NCI-H2107 treated with DMSO at 0.1 percent for 48 hours (cell line): ENCODE data around the gene KTI12.
"Not testable (repeated sequence)": the region's sequence is repeated elsewhere in the genome, so short reads cannot be mapped to it uniquely, and the experiment has no call there.

Experiments used
- DNase-seq: peaks from one replicate; lab custom pipeline; 2025; ENCODE audit not compliant: unreplicated experiment; lab: John Stamatoyannopoulos, UW

KTI12 gene

DNA sequence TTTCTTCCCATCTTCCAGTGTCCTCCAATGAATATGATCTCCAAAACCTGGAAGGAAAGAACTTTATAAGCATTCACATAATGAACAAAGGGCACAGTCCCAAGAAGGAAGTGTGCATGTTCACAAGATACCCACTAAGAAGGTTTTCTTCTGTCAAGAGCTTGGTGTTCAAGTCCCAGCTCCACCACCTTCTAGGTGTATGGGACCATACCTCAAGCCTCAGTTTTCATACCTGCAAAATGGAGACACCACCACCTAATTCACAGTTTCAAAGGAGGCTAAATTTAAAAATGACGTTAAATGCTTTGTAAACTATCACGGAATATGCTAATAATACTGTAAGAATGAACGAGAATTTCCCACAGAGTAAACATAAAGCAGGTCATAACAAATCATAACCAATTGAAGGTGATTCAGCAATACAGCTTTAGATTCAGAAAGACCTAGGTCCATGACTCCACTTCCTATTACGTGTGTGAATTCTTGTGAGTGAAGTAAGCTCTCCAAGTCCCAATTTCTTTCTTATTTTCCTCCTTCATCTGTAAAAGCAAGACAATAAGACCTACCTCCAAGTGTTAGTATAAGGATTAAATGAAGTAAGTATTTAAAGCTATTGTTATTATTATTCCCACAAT lies 8.1 kb upstream of the KTI12 start:
- no peak for DNase-seq

DNA sequence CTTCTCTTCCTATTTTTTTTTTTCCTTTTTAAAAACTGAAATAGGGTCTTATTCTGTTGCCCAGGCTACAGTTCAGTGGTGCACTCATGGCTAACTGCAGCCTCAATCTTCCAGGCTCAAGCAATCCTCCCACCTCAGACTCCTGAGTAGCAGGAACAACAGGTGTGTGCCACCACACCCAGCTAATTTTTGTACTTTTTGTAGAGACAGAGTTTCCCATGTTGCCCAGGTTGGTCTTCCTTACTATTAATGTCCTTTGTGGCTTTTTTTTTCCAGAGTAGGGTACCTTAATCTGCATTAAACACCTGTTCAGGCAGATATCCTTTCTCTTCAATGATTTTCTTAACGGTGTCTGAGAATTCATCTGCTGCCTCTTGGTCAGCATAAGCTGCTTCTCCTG lies 4.3 kb upstream of the KTI12 start:
- no peak for DNase-seq

GRCh38 chr1:52037402-52037814 lies 3.8 kb upstream of the KTI12 start:
- DNase-seq, result no peak

DNA sequence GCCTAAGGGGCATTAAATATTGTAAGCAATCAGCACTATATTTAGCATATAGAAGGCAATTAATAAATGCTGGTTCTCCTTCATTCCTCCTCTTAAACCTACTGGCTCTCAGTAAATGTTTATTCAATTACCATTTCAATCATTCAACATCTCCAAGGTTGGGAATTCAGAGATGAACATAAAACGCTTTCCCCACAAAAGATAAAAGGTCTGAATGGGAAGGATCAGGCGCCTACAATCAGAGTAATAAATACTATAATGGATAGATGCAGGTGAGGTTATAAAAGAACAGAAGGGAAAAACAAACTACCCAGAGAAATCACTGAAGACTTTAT lies 407 bp upstream of the KTI12 start:
- no peak for DNase-seq

DNA sequence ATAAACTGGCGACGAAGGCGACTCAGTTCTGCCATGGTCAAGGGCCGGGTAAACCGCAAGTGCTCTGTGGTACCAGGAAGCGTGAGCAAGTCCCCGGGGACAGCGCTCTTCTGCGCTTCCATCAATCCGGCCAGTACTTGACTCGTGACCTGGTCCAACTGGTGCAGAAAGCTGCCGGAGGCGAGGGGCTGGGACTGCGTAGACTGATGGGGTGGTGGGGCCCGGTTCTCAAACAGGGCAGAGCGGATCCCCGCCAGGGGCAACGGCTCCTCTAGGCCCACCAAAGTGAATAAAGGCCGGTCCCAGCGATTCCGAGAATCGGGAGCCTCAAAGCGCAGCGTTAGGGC lies 852 bp downstream of the KTI12 start:
- no peak for DNase-seq

DNA sequence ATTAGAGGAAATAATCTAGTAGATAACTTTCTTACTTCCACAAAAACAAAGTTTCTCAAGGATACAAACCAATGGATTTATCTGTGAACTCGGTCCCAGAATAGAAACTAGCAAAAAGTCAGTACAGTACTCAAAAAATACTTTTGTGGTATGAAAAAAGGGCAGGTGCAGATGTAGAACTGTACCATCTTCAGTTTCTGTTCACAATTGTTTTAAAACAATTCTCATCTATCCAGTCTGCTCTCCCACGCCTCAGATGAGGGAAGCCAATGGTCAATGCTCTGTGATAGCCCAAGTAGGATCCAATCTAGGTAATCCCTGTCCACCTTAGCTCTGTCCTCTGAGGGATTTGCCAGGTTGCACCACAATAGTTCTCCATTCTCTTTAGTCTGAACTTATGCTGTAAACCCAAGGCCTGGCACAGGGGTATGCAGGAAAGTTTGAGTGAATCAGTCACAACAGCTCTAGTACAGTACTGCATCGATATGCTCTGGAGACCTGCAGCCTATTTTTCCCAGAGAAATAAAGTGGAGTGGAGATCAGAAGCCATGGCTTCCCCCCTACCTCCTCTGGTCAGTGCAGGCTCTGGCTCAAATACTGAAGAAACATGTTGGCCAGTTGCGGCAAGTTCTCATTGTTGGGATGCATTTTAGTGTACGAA lies 1.4 kb downstream of the KTI12 start:
- DNase-seq, result no peak

- not testable (repeated sequence) for DNase-seq
Observed at GRCh38 chr1:52028839-52029238, 4.8 kb downstream of the KTI12 start.

GRCh38 chr1:52028328-52028727 lies 5.3 kb downstream of the KTI12 start:
- no peak for DNase-seq

DNA sequence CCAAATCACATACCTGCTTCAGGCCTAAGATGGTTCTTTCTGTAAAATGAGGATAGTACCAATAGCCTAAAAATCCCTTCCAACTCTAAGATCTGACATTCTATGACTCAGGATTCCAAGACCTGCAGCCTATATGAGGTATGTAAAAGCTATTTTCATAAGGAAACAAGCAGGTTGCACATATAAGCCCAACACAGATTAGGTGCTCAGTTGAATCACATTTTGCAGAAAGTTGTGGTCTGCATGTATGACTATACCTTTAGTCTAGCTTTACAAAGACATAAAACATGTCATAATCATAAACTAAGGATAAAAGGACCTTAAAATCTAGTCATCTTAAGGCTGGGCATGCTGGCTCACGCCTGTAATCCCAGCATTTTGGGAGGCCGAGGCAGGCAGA lies 7.3 kb downstream of the KTI12 start:
- no peak for DNase-seq

DNA sequence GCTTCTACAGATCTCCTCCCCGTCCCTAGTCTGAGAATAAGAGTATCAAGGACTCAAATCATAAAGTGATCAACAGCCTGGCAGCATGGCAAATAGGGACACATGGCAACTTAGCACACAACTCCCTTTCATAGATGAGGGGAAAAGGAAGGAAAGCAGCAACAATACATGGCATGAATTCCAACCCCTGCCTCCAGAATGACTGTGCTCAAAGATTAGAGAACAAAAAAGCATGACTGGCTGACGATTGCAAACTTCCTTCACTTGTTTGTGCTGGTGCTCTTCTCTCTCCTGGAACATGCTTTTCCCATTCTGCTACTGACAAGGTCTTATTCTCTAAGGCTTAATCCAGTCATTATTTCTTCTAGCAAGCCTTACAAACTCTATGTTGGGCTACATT lies 11.5 kb downstream of the KTI12 start:
- DNase-seq, result no peak

DNA sequence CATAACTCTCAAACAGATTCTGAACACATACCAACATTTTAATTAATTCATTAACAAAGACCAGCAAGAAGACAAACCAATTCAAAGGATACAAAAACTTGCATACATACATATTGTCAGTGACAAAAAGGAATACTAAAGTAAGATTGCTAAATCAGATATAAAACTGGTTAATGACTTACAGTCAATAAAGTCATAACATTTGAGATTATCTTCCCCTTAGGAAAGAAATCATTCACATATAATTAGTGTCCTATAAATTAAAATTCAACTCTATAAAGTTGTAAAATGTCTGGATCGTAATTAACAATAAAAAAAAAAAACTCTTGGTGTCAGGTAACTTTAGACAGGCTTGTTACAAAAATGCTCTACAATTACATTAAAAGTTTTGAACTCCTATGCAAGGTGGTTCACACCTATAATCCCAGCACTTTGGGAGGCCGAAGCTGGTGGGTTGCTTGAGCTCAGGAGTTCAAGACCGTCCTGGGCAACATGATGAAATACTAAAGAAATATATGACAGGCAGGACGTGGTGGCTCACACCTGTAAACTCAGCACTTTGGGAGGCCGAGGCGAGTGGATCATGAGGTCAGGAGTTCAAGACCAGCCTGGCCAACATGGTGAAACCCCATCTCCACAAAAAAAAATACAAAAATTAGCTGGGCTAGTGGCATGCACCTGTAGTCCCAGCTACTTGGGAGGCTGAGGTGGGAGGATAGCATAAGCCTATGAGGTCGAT lies 25.4 kb downstream of the KTI12 start:
- no peak for DNase-seq

DNA sequence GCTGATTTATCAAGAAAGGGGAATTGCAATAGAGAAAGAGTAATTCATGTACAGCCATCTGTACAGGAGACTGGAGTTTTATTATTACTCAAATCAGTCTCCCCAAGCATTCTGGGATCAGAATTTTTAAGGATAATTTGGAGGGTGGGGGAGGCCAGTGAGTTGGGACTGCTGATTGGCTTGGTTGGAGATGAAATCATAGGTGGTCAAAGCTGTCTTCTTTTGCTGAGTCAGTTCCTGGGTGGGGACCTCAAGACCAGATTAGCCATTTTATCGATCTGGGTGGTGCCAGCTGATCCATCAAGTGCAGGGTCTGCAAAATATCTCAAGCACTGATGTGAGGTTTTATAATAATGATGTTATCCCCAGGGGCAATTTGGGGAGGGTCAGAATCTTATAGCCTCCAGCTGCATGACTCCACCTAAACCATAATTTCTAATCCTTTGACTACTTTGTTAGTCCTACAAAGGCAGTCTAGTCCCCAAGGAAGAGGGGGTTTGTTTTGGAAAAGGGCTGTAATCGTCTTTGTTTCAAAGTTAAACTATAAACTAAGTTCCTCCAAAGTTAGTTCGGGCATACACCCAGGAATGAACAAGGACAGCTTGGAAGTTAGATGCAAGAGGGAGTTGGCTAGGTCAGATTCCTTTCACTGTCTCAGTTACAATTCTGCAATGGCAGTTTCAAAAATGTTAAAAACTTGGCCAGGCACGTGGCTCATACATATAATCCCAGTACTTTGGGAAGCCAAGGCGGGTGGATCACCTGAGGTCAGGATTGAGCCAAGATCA lies 26.2 kb downstream of the KTI12 start:
- no peak for DNase-seq

DNA sequence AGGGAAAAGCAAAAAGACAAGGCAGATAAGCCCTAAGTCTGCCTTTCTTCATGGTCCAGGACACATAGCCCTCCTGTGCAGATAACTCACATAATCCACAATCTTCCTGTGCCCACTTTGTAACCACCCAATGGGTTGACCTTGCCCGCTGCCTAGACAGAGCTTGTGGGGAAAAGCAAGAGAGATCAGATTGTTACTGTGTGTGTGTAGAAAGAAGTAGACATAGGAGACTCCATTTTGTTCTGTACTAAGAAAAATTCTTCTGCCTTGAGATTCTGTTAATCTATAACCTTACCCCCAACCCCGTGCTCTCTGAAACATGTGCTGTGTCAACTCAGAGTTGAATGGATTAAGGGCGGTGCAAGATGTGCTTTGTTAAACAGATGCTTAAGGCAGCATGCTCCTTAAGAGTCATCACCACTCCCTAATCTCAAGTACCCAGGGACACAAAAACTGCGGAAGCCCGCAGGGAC lies 27.5 kb downstream of the KTI12 start:
- not testable (repeated sequence) for DNase-seq

DNA sequence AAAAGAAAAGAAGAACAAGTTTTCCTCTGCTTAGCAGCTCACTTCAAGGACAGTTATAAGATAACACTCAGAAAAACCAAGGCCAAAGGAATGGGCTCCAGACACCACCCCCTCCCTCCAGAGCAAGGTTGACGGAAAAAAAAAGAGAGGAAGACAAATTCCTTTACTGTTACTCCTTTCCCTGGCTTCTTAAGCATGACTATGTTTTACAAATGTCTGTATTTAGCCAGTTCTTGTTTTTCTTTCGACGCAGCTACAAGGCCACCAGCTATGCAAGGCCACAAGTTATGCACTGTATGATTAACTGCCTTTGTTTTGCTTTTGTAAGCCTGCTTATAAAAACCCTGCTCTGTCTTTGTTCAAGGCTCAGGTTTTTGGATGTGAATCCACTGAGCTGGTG lies 28.1 kb downstream of the KTI12 start:
- DNase-seq, result not testable (repeated sequence)

GRCh38 chr1:52003877-52004276 lies 29.7 kb downstream of the KTI12 start:
- DNase-seq, result no peak

GRCh38 chr1:52002038-52002917 lies 31.3 kb downstream of the KTI12 start:
- peak; percentile 97 for DNase-seq

DNA sequence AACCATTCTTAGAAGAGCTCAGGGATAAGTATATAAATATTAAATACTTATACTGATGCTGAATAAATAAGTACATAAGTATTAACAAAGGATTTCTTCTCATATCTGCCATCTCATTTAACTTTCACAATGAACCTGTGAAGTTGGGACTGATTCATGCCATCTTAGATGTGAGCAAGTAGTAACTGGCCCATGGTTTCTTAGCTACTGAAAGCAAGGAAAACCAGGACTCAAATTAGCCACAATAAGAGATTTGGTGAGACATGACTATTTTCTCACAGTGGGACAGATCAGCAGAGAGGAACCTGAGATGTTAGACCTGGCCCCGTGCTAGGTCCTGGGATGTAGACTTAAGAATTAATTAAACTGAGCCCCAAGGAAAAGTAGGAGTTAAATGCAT lies 34.9 kb downstream of the KTI12 start:
- no peak for DNase-seq

DNA sequence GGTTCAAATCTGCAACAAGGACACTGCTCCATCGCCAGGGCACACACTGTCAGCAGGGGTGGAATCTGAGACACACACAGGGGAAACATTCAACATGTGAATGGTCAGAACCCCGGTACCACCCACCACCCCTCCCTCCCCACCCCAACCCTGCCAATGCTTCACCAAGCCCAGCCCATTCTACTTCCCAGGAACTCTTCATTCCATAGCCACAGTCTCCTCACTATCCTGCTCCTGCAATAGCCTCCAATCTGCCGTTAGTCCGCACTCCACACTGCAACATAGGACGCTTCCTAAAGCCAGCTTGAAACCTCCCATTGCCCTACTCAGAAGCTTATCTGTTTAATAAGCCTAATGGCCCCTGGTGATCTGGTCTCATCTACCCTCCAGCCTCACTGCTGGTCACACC lies 35.6 kb downstream of the KTI12 start:
- no peak for DNase-seq

DNA sequence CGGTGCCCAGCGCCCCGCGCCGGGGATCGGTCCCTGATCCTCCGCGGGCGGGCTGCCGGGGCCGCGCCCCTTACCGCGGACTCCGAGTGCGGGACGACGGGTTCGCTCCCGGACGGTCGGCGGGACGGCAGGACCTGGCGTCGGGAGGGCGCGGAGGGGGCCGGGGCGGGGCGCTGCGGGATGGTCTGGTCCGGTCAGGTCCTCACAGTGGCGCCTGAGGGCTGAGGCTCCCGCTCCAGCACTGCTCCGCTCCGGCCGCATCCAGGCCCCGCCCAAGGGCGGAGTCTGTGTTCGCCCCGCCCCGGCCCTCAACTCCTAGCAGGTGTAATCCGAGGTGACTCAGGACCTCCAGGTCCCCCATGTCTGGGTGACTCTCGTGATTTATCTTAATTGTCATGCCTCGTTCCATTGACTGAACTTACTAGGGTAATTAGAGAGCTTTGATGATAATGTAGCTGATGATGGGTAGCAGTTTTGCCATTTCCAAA lies 43.1 kb downstream of the KTI12 start, which contains the start of gene RAB3B:
RAB3B (minus strand) TSS at position 223 of the 488 bp plus-strand sequence. CDS start 13,583 bp downstream, outside the sequence.
- peak; percentile 69 for DNase-seq
